Measurements from ENCODE around the gene LCOR.
"Not testable (repeated sequence)": the region's sequence is repeated elsewhere in the genome, so short reads cannot be mapped to it uniquely, and the experiment has no call there.

LCOR gene

GRCh38 chr10:97016728-97017473 is 184.8 kb downstream of the LCOR start:
- DNase-seq, result no peak

GRCh38 chr10:97017474-97017903 is 185.4 kb downstream of the LCOR start:
- DNase-seq, result no peak

- no peak for DNase-seq
These were observed 186.4 kb downstream of the LCOR start for GRCh38 chr10:97018251-97019212.

DNA sequence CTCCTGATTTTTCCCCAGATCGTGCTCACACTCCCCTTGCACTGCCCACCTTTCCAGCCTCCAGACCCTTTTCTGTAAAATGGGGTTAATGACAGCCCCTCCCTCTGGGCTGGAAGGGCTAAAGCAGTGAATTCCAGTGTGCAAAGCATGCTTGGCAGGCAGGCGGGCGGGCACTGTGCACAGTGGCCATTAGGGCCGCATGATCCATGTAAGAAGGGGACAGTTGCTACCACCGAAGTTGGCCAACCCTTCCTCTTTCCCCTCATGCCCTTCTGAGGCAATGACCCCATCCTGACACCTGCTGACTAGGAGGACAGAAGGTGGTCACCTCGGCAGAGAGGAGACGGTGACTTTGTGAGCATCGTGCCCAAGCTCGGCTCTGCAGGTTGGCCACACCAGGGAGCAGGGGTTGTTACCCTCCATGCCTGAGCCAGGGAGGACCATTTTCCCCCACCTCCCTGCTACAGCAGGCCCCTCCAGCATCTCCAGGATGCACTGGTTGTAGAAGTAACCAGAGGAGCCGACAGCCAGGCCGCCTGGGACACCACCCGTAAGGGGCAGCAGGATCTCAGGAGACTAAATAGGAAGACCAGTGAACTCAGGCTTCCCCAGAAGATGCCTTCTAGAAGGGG is 187.2 kb downstream of the LCOR start:
- no peak for DNase-seq

GRCh38 chr10:97020452-97021400 is 188.6 kb downstream of the LCOR start:
- no peak for DNase-seq

DNA sequence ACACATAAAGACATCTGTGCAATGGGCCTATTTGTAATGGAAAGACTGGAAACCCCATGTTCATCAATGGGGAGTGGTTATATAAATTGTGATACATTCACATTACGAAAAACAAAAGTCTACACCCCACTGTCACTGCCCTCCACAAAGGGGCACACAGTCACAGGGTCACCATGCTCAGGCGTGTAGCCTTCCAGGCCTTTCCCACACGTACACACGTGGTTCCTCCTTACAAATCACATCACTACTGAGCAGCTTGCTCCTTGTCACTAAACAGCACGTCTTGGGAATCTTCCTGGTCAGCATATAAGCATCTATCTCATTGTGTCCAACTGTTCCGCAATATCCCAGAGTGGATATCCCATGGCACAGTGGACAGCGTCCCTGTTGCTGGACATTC is 190.5 kb downstream of the LCOR start:
- no peak for DNase-seq

- no peak for DNase-seq
These were observed 191.5 kb downstream of the LCOR start for GRCh38 chr10:97023401-97024167.

DNA sequence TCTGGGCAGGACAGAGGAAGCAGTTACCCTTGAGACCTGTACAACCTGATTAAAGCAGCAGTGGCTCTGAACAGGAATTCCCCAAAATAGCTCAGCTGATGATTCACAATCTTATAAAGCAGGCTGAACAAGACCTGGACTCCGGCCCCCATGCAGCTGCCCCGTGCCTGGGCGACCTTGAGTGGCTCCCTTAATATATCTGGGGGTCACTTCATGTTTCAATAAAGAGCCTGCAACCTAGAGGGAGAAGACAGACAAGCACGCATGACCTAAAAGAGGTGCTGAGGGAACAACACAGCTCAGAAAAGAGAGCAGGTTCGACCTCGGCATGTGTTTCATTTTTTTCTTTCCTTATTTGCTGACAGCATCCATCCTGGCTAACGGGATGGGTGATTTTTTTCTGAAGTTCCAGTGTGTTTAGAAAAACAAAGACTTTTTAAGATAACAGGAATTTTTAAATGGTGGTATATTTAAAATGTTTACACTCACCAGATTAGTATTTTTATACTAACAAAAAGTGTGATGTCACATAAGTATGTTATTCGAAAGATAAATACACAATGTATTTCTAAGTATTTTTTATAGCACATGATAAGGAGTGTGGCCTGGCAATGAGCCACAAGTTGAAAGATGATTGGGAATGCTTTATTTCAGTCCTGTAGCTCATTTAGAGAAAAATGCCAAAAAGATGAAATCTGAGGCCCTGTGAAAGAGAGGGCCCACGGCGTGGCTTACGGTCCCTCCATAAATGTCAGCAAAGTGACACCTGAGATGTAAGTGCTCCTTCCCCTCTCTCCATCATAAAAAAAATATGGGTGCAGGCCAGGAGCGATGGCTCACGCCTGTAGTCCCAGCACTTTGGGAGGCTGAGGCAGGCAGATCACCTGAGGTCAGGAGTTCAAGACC is 192.3 kb downstream of the LCOR start:
- DNase-seq, result no peak

DNA sequence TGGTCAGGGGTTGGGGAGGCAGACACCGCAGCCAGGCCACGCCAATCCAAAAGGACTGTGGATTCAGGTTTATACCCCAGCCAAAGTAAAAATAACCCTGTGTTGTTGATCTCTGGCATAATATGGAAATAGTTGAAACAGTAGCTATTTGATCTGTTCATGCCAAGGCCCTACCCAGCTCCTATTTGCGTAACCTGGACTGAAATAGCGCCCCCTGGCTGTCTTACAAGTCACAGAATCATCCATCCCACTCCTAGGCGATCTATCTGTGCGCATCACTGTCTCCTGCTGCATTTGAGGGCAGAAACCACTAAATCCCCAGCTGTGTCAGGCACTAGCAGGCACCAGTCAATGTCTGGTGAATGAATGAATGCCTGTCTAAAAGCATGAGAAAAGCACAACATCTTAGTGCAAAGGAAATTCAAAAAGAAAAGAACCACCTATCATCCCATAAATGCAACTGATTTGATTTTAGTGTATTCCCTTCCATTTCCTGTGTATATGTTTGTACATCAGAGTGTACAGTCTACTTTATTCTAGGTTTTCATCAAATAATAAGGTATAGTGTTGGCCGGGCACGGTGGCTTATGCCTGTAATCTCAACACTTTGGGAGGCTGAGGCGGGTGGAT is 193.6 kb downstream of the LCOR start:
- DNase-seq, result no peak

DNA sequence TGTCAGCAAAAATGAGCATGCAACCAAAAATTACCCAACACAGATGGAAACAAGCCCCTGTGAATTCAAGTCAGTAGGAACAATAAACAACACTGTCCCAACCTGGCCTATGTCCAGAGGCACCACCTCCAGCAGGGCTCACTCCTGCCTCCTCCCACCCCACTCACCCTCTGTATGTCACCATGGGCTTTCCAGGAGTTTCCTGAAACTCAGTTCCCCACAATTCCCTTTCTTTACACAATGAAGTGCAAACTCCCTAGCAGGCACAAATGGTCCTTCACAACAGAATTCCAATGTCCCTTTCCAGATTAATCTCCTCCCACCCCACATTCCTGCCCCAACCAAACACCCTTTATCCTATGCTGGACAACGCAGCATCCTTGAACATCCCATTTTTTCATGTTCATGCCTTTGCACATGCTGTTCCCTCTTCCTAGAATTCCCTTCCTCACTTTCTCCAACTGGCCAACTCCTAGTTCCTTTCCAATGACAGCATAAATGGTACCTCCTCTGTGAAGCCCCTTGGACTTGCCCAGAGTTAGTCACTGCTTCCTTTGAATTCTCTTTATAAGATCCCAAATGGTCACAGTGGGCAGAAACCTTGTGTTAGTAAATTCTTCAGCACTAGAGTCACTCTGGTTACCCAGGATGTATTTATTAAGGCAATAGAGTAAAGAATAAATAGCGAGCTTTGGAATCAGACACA is 196.2 kb downstream of the LCOR start:
- no peak for DNase-seq

DNA sequence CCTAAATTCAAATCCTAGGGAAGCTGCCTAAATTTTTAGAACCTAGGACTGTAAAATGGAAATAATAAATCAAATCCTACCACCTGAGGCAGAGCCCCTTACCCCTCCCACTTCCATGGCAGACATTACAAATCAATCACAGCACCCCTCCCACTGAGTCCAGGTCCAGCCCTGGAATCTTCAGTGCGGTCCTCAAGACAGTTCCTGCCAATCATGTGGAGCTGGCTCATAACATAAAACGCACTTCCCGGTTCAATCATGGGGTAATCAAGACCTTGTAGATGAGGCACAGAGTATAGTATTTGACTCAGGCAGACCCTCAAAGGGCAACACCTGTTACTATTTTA is 196.7 kb downstream of the LCOR start:
- no peak for DNase-seq

DNA sequence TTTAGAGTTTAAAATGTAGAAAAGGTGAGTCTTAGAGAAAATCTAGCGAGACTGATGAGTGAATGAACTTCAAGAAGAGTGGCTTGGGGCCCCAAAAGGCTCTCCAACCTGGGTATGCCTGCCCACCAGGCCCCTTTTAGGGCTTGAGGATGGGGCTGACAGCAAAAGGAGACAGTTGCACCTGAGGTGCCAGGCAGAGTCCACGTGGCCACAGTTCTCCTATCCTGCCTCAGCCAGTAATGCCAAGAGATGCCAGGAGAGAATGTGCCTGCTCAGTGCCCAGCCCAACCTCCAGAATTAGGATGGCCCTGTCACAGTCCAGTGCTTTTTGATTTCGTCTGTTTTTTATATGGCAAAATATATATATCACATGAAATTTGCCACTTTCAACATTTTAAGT is 197.2 kb downstream of the LCOR start:
- DNase-seq, result no peak

- DNase-seq, result no peak
These were observed 198.8 kb downstream of the LCOR start for GRCh38 chr10:97030894-97031293.

GRCh38 chr10:97031459-97031858 is 199.4 kb downstream of the LCOR start:
- no peak for DNase-seq

- DNase-seq, result no peak
These were observed 200.5 kb downstream of the LCOR start for GRCh38 chr10:97032624-97033023.

GRCh38 chr10:97033841-97034240 is 201.7 kb downstream of the LCOR start:
- DNase-seq, result not testable (repeated sequence)

GRCh38 chr10:97034301-97034700 is 202.2 kb downstream of the LCOR start:
- DNase-seq, result no peak

GRCh38 chr10:97034958-97035769 is 203.1 kb downstream of the LCOR start:
- DNase-seq, result no peak

All from NCI-H2081 treated with DMSO at 0.1 percent for 48 hours (cell line).